CD4-positive, alpha-beta T cell treated with Interleukin-10 for 1 hour (primary cell): ENCODE measurements around the gene KANK3.
"Not testable (repeated sequence)": the region's sequence is repeated elsewhere in the genome, so short reads cannot be mapped to it uniquely, and the experiment has no call there.

ENCODE experiments used
- DNase-seq: peaks from one replicate; pipeline ENCODE4 v3.0.0-alpha.2; 2020

The KANK3 gene

GRCh38 chr19:8370176-8371010 lies 27.3 kb upstream of the KANK3 start:
- DNase-seq: no peak

GRCh38 chr19:8367327-8368001 lies 24.4 kb upstream of the KANK3 start:
- DNase-seq: no peak

GRCh38 chr19:8366961-8367326 lies 23.9 kb upstream of the KANK3 start:
- DNase-seq: no peak

- no peak for DNase-seq
Measured at GRCh38 chr19:8366121-8366581, 23.1 kb upstream of the KANK3 start.

GRCh38 chr19:8363803-8364771 lies 21.0 kb upstream of the KANK3 start, which contains the start of gene ANGPTL4:
Gene ANGPTL4 (plus strand): TSS chr19:8364155. CDS start chr19:8364322, 167 bp downstream.
- peak; percentile 52 for DNase-seq

GRCh38 chr19:8361921-8362793 lies 19.1 kb upstream of the KANK3 start:
- DNase-seq: no peak

- no peak for DNase-seq
Measured at GRCh38 chr19:8360196-8360595, 17.1 kb upstream of the KANK3 start.

GRCh38 chr19:8358948-8359347 lies 15.9 kb upstream of the KANK3 start:
- no peak for DNase-seq

- no peak for DNase-seq
Measured at GRCh38 chr19:8357007-8357521, 14.0 kb upstream of the KANK3 start.

GRCh38 chr19:8355631-8356402 lies 12.8 kb upstream of the KANK3 start:
- DNase-seq: no peak

GRCh38 chr19:8352845-8353244 lies 9.8 kb upstream of the KANK3 start:
- not testable (repeated sequence) for DNase-seq

- DNase-seq: no peak
Measured at GRCh38 chr19:8352134-8352827, 9.2 kb upstream of the KANK3 start.

- DNase-seq: not testable (repeated sequence)
Measured at GRCh38 chr19:8349629-8350372, 6.7 kb upstream of the KANK3 start.

- no peak for DNase-seq
Measured at GRCh38 chr19:8343483-8343844, 402 bp upstream of the KANK3 start.

GRCh38 chr19:8342316-8342683 lies 762 bp downstream of the KANK3 start:
- DNase-seq: no peak

GRCh38 chr19:8341504-8341903 lies 1.6 kb downstream of the KANK3 start:
- not testable (repeated sequence) for DNase-seq

- no peak for DNase-seq
Measured at GRCh38 chr19:8340341-8341096, 2.5 kb downstream of the KANK3 start.

GRCh38 chr19:8338835-8339234 lies 4.2 kb downstream of the KANK3 start:
- DNase-seq: no peak

- DNase-seq: no peak
Measured at GRCh38 chr19:8337728-8338127, 5.3 kb downstream of the KANK3 start.
